Panc1 (cell line): ENCODE results near the gene FZR1.

Experiments
- CTCF ChIP-seq: fragments of 450-650 bp; IDR thresholded peaks from 2 replicates; pipeline ENCODE4 v1.5.1; 2017; ENCODE audit warnings: mild to moderate bottlenecking
- POLR2AphosphoS5 ChIP-seq: IDR thresholded peaks from 2 replicates; pipeline ENCODE4 v1.6.1; 2012; ENCODE audit warnings: mild to moderate bottlenecking, low read depth, low read length, moderate library complexity
- REST ChIP-seq, 2 experiments: IDR thresholded peaks; 2 replicates each; pipeline ENCODE4 v1.6.1; 2011 to 2012; ENCODE audit warnings: low read depth in 2 of 2, control low read depth in 1 of 2, low read length in 1 of 2, mild to moderate bottlenecking in 1 of 2, moderate library complexity in 1 of 2; ENCODE audit not compliant: insufficient read depth in 1 of 2

- TF ChIP-seq CTCF, result no peak
- no peak for TF ChIP-seq REST (IDR thresholded peaks at IDR 0.05; ENCODE audit: insufficient read depth in 1 of 2, low read depth in 2 of 2, low read length in 1 of 2)
- TF ChIP-seq POLR2AphosphoS5, result no peak
Observed at GRCh38 chr19:3480383-3481091, 25.6 kb upstream of the FZR1 start, which contains the start of gene SMIM24.
